A549 (cell line): Measurements from ENCODE around the gene PARD6B. TPM values are rescaled to one million over a fixed set of nuclear protein-coding genes. Genes with fewer than 3 reads are reported as not detected.
A peak's percentile ranks its signal among the peaks of the same experiment; 100 is the strongest.

Experiments used
- BCL3 ChIP-seq: fragments of >200 bp; sonication (Bioruptor Twin); formaldehyde crosslinking; IDR thresholded peaks from 3 replicates; pipeline ENCODE4 v1.6.1; 2016
- CBX8 ChIP-seq: fragments of 200-600 bp; sonication (generic); IDR thresholded peaks from 2 replicates; pipeline ENCODE4 v1.6.1; 2016
- CHD2 ChIP-seq: fragments of 150-350 bp; IDR thresholded peaks from 2 replicates; pipeline ENCODE4 v1.6.1; 2014; ENCODE audit warnings: low read length; ENCODE audit not compliant: partially characterized antibody
- CHD4 ChIP-seq: fragments of 200-600 bp; sonication (generic); IDR thresholded peaks from 2 replicates; pipeline ENCODE4 v1.6.1; 2016; ENCODE audit warnings: antibody characterized with exemption, mild to moderate bottlenecking, borderline replicate concordance
- EHMT2 ChIP-seq: fragments of 200-600 bp; sonication (generic); IDR thresholded peaks from 2 replicates; pipeline ENCODE4 v1.6.1; 2016; ENCODE audit warnings: antibody characterized with exemption, low read depth, mild to moderate bottlenecking, moderate library complexity
- EP300 ChIP-seq, 2 experiments: fragments of >200 bp; sonication (Bioruptor Twin); formaldehyde crosslinking; IDR thresholded peaks; 2 replicates in 1 of 2; 3 replicates in 1 of 2; pipeline ENCODE4 v1.6.1; 2016 to 2017
- FOSL2 ChIP-seq, 2 experiments: fragments of 450-650 bp in 1 of 2; fragments of >200 bp in 1 of 2; sonication (Bioruptor Twin) in 1 of 2; formaldehyde crosslinking; IDR thresholded peaks; 2 replicates each; pipeline versions ENCODE4 v1.5.0 to v1.6.1; 2016 to 2020; ENCODE audit warnings: mild to moderate bottlenecking in 1 of 2, moderate library complexity in 1 of 2
- FOXS1 ChIP-seq: fragments of 250-450 bp; sonication (Bioruptor Pico); IDR thresholded peaks from 2 replicates; pipeline ENCODE4 v1.5.0; 2020; ENCODE audit warnings: mild to moderate bottlenecking, moderate library complexity
- HDAC2 ChIP-seq: fragments of 200-600 bp; sonication (generic); IDR thresholded peaks from 2 replicates; pipeline ENCODE4 v1.6.1; 2016
- HMGXB4 ChIP-seq: fragments of 250-450 bp; sonication (Bioruptor Pico); IDR thresholded peaks from 2 replicates; pipeline ENCODE4 v1.5.0; 2021; ENCODE audit warnings: mild to moderate bottlenecking, moderate library complexity, borderline replicate concordance
- JUN ChIP-seq, 2 experiments: fragments of >200 bp; sonication (Bioruptor Twin); formaldehyde crosslinking; IDR thresholded peaks; 2 replicates in 1 of 2; 3 replicates in 1 of 2; pipeline ENCODE4 v1.6.1; 2016 to 2017
- JUNB ChIP-seq: fragments of >200 bp; sonication (Bioruptor Twin); formaldehyde crosslinking; IDR thresholded peaks from 2 replicates; pipeline ENCODE4 v1.6.1; 2016
- KDM1A ChIP-seq: fragments of 200-600 bp; sonication (generic); IDR thresholded peaks from 2 replicates; pipeline ENCODE4 v1.6.1; 2016; ENCODE audit warnings: low read depth, mild to moderate bottlenecking
- MAX ChIP-seq: IDR thresholded peaks from 2 replicates; pipeline ENCODE4 v1.6.1; 2012
- NPAS2 ChIP-seq: fragments of 250-450 bp; sonication (Bioruptor Pico); IDR thresholded peaks from 2 replicates; pipeline ENCODE4 v1.8.0; 2022; ENCODE audit warnings: mild to moderate bottlenecking, moderate library complexity, borderline replicate concordance
- POLR2A ChIP-seq: IDR thresholded peaks from 2 replicates; pipeline ENCODE4 v1.6.1; 2012; ENCODE audit warnings: mild to moderate bottlenecking, low read length
- RCOR1 ChIP-seq: fragments of 150-350 bp; IDR thresholded peaks from 2 replicates; pipeline ENCODE4 v1.6.1; 2014; ENCODE audit warnings: antibody characterized with exemption, low read length, low read depth
- REST ChIP-seq: fragments of 200-600 bp; sonication (generic); IDR thresholded peaks from 2 replicates; pipeline ENCODE4 v1.6.1; 2016; ENCODE audit warnings: antibody characterized with exemption, mild to moderate bottlenecking, moderate library complexity
- RFX5 ChIP-seq: fragments of 450-650 bp; IDR thresholded peaks from 2 replicates; pipeline ENCODE4 v1.7.1; 2014; ENCODE audit warnings: antibody characterized with exemption, mild to moderate bottlenecking, moderate library complexity
- RNF2 ChIP-seq: fragments of 200-600 bp; sonication (generic); IDR thresholded peaks from 2 replicates; pipeline ENCODE4 v1.6.1; 2016; ENCODE audit warnings: low read depth, mild to moderate bottlenecking, antibody characterized with exemption, moderate library complexity, borderline replicate concordance
- SMC3 ChIP-seq: fragments of >200 bp; sonication (Bioruptor Twin); formaldehyde crosslinking; IDR thresholded peaks from 3 replicates; pipeline ENCODE4 v1.6.1; 2018; ENCODE audit warnings: inconsistent platforms
- SREBF2 ChIP-seq: fragments of 450-650 bp; IDR thresholded peaks from 2 replicates; pipeline ENCODE4 v1.6.1; 2014; ENCODE audit warnings: mild to moderate bottlenecking, moderate library complexity
- TFCP2L1 ChIP-seq: fragments of 250-450 bp; sonication (Bioruptor Pico); IDR thresholded peaks from 2 replicates; pipeline ENCODE4 v1.5.0; 2021; ENCODE audit warnings: mild to moderate bottlenecking
- polyA plus RNA-seq, 4 experiments: library from polyadenylated mRNA; depleted of rRNA in 3 of 4; stranded (reverse); fragments of >200 nt; fragmentation: RNase III in 1 of 4; extraction: RNeasy Plus Mini Kit Qiagen cat#74134 plus additional on column Dnase treatment in 1 of 4; gene quantifications; 2 replicates in 3 of 4; 3 replicates in 1 of 4; pipeline ENCODE4 v1.2.3, GENCODE V29; 2011 to 2017

Gene PARD6B
- polyA plus RNA-seq, 2 of the 4 experiments (the other 2 are of a cell fraction): 3.1 to 6.4 TPM

GRCh38 chr20:50762435-50763220, 31.2 kb downstream of the PARD6B start (continued):
- TF ChIP-seq CHD2 (no peak), EHMT2 (no peak), SREBF2 (no peak), JUNB (peak; percentile 88), MAX (peak; percentile 93), RCOR1 (no peak), RNF2 (no peak), FOXS1 (CRISPR knock-in tag) (0 out of 2 replicates have a peak, but pooled peaks have one; percentile 38), NPAS2 (0 out of 2 replicates have a peak, but pooled peaks have one; percentile 1), BCL3 (no peak; the same call in 2 of the 3 replicates), JUN (IDR thresholded peaks at IDR 0.05) (peak; percentile 82 to 83; a peak in 4 of 5 replicates), SMC3 (no peak), REST (no peak), HDAC2 (no peak), CHD4 (no peak; the same call in 1 of the 2 replicates), CBX8 (no peak), POLR2A (no peak), EP300 (IDR thresholded peaks at IDR 0.05) (peak; percentile 40 to 85; a peak in 3 of 5 replicates), KDM1A (no peak), HMGXB4 (CRISPR knock-in tag) (no peak), RFX5 (no peak), TFCP2L1 (CRISPR knock-in tag) (no peak), FOSL2 (IDR thresholded peaks at IDR 0.05) (peak; percentile 62), FOSL2 (CRISPR knock-in tag; IDR thresholded peaks at IDR 0.05) (peak; percentile 85)
